Panc1 (cell line): Measurements from ENCODE around the gene NUP98.

Source experiments
- POLR2AphosphoS5 ChIP-seq: IDR thresholded peaks from 2 replicates; pipeline ENCODE4 v1.6.1; 2012; ENCODE audit warnings: mild to moderate bottlenecking, low read depth, low read length, moderate library complexity
- TCF7L2 ChIP-seq: IDR thresholded peaks from 2 replicates; pipeline ENCODE4 v1.6.1; 2011; ENCODE audit warnings: mild to moderate bottlenecking, low read depth, low read length, inconsistent platforms
- TF ChIP-seq, protein P1 (sequence below): fragments of 450-650 bp; IDR thresholded peaks from 2 replicates; pipeline ENCODE4 v1.5.1; 2017; ENCODE audit warnings: mild to moderate bottlenecking
- TF ChIP-seq, protein P2 (sequence below), 2 experiments: IDR thresholded peaks; 2 replicates each; pipeline ENCODE4 v1.6.1; 2011 to 2012; ENCODE audit warnings: low read depth in 2 of 2, control low read depth in 1 of 2, low read length in 1 of 2, mild to moderate bottlenecking in 1 of 2, moderate library complexity in 1 of 2; ENCODE audit not compliant: insufficient read depth in 1 of 2

DNA sequence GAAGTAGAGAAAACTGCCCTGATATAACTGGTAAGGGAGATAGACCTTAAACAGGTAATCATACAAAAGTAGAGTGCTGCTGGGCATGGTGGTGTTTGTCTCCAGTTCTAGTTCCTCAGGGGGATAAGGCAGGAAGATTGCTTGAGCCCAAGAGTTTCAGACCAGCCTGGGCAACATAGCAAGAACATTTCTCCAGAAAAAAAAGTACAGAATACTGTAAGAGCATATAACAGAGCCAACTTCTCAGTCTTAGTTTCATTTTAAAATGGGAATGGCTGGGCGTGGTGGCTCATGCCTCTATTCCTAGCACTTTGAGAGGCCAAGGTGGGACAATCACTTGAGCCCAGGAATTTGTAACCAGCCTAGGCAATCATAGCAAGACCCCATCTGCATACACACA is 47.9 kb upstream of the NUP98 start:
- TF ChIP-seq TCF7L2, result no peak
- TF ChIP-seq, protein P1, sequence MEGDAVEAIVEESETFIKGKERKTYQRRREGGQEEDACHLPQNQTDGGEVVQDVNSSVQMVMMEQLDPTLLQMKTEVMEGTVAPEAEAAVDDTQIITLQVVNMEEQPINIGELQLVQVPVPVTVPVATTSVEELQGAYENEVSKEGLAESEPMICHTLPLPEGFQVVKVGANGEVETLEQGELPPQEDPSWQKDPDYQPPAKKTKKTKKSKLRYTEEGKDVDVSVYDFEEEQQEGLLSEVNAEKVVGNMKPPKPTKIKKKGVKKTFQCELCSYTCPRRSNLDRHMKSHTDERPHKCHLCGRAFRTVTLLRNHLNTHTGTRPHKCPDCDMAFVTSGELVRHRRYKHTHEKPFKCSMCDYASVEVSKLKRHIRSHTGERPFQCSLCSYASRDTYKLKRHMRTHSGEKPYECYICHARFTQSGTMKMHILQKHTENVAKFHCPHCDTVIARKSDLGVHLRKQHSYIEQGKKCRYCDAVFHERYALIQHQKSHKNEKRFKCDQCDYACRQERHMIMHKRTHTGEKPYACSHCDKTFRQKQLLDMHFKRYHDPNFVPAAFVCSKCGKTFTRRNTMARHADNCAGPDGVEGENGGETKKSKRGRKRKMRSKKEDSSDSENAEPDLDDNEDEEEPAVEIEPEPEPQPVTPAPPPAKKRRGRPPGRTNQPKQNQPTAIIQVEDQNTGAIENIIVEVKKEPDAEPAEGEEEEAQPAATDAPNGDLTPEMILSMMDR, result no peak
- TF ChIP-seq, protein P2, sequence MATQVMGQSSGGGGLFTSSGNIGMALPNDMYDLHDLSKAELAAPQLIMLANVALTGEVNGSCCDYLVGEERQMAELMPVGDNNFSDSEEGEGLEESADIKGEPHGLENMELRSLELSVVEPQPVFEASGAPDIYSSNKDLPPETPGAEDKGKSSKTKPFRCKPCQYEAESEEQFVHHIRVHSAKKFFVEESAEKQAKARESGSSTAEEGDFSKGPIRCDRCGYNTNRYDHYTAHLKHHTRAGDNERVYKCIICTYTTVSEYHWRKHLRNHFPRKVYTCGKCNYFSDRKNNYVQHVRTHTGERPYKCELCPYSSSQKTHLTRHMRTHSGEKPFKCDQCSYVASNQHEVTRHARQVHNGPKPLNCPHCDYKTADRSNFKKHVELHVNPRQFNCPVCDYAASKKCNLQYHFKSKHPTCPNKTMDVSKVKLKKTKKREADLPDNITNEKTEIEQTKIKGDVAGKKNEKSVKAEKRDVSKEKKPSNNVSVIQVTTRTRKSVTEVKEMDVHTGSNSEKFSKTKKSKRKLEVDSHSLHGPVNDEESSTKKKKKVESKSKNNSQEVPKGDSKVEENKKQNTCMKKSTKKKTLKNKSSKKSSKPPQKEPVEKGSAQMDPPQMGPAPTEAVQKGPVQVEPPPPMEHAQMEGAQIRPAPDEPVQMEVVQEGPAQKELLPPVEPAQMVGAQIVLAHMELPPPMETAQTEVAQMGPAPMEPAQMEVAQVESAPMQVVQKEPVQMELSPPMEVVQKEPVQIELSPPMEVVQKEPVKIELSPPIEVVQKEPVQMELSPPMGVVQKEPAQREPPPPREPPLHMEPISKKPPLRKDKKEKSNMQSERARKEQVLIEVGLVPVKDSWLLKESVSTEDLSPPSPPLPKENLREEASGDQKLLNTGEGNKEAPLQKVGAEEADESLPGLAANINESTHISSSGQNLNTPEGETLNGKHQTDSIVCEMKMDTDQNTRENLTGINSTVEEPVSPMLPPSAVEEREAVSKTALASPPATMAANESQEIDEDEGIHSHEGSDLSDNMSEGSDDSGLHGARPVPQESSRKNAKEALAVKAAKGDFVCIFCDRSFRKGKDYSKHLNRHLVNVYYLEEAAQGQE (IDR thresholded peaks at IDR 0.05; ENCODE audit: insufficient read depth in 1 of 2, low read depth in 2 of 2, low read length in 1 of 2), result no peak
- no peak for TF ChIP-seq POLR2AphosphoS5
